WTC11 (cell line): ENCODE measurements around the gene DENND6A. TPM values are rescaled to one million over a fixed set of nuclear protein-coding genes. Genes with fewer than 3 reads are reported as not detected.

Source experiments
- ATAC-seq: fragments of 200-7000 bp; cut with Tn5 transposase; 2 replicates; pipeline ENCODE4 v1.10.0; 2021; ENCODE audit warnings: mild to moderate bottlenecking, moderate library complexity
- CTCF ChIA-PET: fragments of 300-600 bp; sonication (Branson Sonifier 250); formaldehyde crosslinking; loops from one replicate; lab custom pipeline; 2021; ENCODE audit warnings: antibody characterized with exemption; lab: Charles Lee
- POLR2A ChIA-PET: fragments of 350-600 bp; sonication (Branson Sonifier 250); formaldehyde crosslinking; loops from one replicate; lab custom pipeline; 2021; ENCODE audit warnings: antibody characterized with exemption; lab: Charles Lee
- DNase-seq: peaks from one replicate; pipeline ENCODE4 v3.0.0; 2021; ENCODE audit warnings: low spot score
- H3K27ac Mint-ChIP-seq: 2 replicates; pipeline ENCODE4 v1.8.0; 2021; ENCODE audit warnings: mixed read lengths
- H3K27me3 Mint-ChIP-seq: 2 replicates; pipeline ENCODE4 v1.8.0; 2021; ENCODE audit warnings: low read depth, mild to moderate bottlenecking, moderate library complexity, mixed read lengths
- H3K36me3 Mint-ChIP-seq: 2 replicates; pipeline ENCODE4 v1.8.0; 2021; ENCODE audit warnings: mixed read lengths
- H3K4me1 Mint-ChIP-seq: 2 replicates; pipeline ENCODE4 v1.8.0; 2022; ENCODE audit warnings: mixed read lengths
- H3K4me3 Mint-ChIP-seq: 2 replicates; pipeline ENCODE4 v1.8.0; 2021; ENCODE audit warnings: mild to moderate bottlenecking, moderate library complexity, mixed read lengths
- H3K9me3 Mint-ChIP-seq: 2 replicates; pipeline ENCODE4 v1.8.0; 2021; ENCODE audit warnings: mixed read lengths
- CBFB ChIP-seq: sonication (generic); formaldehyde crosslinking; IDR thresholded peaks from 2 replicates; pipeline ENCODE4 v1.8.1; 2022; ENCODE audit warnings: mild to moderate bottlenecking, low read depth, missing genetic modification reagents
- total RNA-seq: library from RNA; stranded (reverse); gene quantifications from 3 replicates; pipeline ENCODE4 v1.2.3, GENCODE V29; 2021

Gene DENND6A
- total RNA-seq, 1 experiment from 2014 or later: 13.9 TPM

DNA sequence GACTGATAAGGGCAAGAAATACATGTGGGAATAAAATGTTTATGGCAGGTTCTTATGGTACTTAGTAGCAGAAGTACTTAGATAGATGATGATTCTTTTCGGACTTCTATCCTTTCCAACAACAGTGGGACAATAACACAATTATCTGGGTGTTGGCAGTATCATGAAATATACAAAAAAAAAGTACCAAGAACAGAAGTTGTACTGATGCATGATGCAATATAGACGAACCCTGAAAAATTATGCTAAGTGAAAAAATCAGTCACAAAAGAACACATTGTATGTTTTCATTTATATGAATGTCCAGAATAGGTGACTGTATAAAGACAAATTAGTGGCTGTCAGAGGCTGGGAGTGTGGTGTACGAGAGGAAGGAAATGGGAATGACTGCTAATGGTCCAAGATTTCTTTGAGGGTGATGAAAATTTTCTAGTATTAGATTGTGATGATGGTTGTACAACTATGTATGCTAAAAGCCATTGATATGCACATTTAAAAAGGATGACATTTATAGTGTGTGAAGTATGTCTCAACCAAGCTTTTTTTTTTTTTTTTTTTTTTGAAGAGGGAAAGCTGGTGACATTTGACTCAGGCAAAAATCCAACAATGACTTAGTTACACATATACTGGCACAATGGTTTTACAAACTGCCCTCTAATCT lies 116.8 kb downstream of the DENND6A start:
- Mint-ChIP-seq H3K4me3 (no peak overlapping the region), H3K27me3 (no peaks in the 10 kb centered on the region), H3K27ac (no peak overlapping the region), H3K4me1 (no peaks in the 10 kb centered on the region), H3K36me3 (peaks cover 74% of the 10 kb centered on the region), H3K9me3 (no peaks in the 10 kb centered on the region)
- no peak for DNase-seq
- POLR2A ChIA-PET: no interaction called here
- no peak for ATAC-seq
- no peak for TF ChIP-seq CBFB (CRISPR knock-in tag)
- TF ChIP-seq, all 79 proteins: peak for 0
- CTCF ChIA-PET: no interaction called here

Other genes starting within 250 kb of the DENND6A start
- 0.02 TPM in 1 of 3 replicates, not detected in the others for gene DNAH12, start 148.7 kb downstream of the DENND6A start, total RNA-seq
- gene PDE12, start 136.8 kb downstream of the DENND6A start, total RNA-seq: 16.2 to 16.9 TPM (median 16.4 TPM) in 3 replicates
- 117 to 118 TPM (median 117 TPM) in 3 replicates for gene ARF4, start 95.7 kb downstream of the DENND6A start, total RNA-seq
- 75.5 to 79.5 TPM (median 78.3 TPM) in 3 replicates for gene SLMAP, start 63.2 kb upstream of the DENND6A start, total RNA-seq